ENCODE results near the gene TREML4.
"Not testable (repeated sequence)": the region's sequence is repeated elsewhere in the genome, so short reads cannot be mapped to it uniquely, and the experiment has no call there.

The TREML4 gene

DNA sequence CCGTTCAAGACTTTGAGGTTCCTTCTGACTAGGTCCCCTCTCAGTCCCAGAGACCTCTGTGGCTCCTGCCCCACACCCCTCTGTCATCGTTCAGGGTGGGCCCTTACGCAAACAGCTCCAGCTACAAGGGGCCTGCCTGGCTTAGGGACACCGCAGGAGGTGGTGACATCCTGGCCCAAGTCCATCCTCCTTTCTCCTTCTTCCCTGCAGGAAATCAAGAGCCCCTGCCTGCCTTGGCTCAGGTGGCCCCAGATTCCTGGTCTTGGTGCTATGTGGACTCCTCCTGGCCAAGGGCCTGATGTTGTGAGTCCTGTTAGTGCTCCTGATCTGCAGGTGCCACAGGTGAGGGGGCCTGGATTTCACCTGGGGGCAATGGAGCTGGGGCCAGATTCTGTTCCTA is 8.1 kb downstream of the TREML4 start:
- Histone ChIP-seq H3K4me3 (ENCODE audit: low read depth in 1 of 2, low read length in 2 of 2) (no peak overlapping the region), H3K9me3 (ENCODE audit: low read length) (no peaks in the 10 kb centered on the region), H3K4me1 (ENCODE audit: insufficient read depth, low read length) (no peaks in the 10 kb centered on the region), H3K27me3 (ENCODE audit: control insufficient read depth in 1 of 2, insufficient read depth in 2 of 2, low read length in 2 of 2) (peaks cover 0 to 15% of the 10 kb centered on the region in 2 donors), H3K27ac (ENCODE audit: low read depth, low read length) (no peak overlapping the region), H3K9ac (ENCODE audit: low read length) (no peak overlapping the region), H3K36me3 (ENCODE audit: insufficient read depth, low read length) (no peaks in the 10 kb centered on the region)

DNA sequence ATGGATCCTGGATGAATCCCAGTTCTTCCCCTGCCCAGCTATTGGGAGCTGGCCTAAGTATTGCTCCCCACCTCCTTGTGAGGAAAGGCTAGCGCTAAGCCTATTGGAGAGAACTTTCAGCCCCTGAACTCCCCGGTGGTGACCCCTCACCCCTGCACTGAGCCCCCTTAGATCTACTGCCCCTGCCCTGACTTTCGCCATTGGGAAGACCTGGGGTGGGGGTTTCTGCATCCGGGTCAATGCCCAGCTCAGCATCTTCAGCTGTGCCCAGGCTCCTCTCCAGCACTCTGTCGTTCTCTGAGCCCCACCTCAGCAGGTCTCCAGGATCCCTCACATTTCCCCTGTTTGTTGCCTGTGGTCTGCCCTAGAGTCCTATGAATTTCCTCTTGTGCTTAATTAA is 9.0 kb downstream of the TREML4 start:
- Histone ChIP-seq H3K9me3 (ENCODE audit: low read length) (no peaks in the 10 kb centered on the region), H3K27me3 (ENCODE audit: control insufficient read depth in 1 of 2, insufficient read depth in 2 of 2, low read length in 2 of 2) (peaks cover 0 to 15% of the 10 kb centered on the region in 2 donors), H3K36me3 (ENCODE audit: insufficient read depth, low read length) (no peaks in the 10 kb centered on the region), H3K4me1 (ENCODE audit: insufficient read depth, low read length) (no peaks in the 10 kb centered on the region), H3K9ac (ENCODE audit: low read length) (no peak overlapping the region), H3K27ac (ENCODE audit: low read depth, low read length) (no peak overlapping the region), H3K4me3 (ENCODE audit: low read depth in 1 of 2, low read length in 2 of 2) (no peak overlapping the region)

DNA sequence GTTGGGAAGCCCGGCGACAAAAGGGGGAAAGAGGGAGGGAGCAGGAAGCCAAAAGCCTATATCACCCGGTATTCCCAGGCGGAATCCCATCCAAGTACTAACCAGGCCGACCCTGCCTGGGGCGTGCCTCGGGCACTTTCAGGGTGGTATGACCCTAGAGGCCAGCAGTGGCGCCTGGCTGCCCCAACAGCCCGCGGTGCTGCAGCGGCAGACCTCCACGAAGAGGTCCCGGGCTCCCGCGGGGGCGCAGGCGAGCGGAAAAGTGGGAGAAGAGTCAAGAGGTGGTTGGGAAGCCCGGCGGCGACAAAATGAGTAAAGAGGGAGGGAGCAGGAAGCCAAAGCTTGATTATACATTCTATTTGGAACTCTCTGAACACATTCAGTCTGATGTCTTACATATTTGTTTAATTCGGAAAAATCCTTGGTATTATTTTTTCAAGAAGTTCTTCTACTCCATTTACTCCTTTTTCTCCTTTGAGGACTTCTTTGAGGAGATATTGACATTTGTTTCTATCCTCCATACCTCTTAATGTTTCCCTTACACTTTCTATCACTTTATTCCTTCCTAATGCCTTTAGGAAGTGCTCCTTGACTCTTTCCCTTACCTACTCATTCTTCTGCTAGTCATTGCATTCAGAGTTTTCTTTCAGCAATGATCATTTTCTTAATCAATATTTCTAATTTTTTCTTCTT is 11.5 kb downstream of the TREML4 start:
- Histone ChIP-seq H3K27ac (ENCODE audit: low read depth, low read length) (no peak overlapping the region), H3K9ac (ENCODE audit: low read length) (no peak overlapping the region), H3K27me3 (ENCODE audit: control insufficient read depth in 1 of 2, insufficient read depth in 2 of 2, low read length in 2 of 2) (peaks cover 0 to 15% of the 10 kb centered on the region in 2 donors), H3K4me3 (ENCODE audit: low read depth in 1 of 2, low read length in 2 of 2) (no peak overlapping the region), H3K36me3 (ENCODE audit: insufficient read depth, low read length) (no peaks in the 10 kb centered on the region), H3K9me3 (ENCODE audit: low read length) (no peaks in the 10 kb centered on the region), H3K4me1 (ENCODE audit: insufficient read depth, low read length) (no peaks in the 10 kb centered on the region)

DNA sequence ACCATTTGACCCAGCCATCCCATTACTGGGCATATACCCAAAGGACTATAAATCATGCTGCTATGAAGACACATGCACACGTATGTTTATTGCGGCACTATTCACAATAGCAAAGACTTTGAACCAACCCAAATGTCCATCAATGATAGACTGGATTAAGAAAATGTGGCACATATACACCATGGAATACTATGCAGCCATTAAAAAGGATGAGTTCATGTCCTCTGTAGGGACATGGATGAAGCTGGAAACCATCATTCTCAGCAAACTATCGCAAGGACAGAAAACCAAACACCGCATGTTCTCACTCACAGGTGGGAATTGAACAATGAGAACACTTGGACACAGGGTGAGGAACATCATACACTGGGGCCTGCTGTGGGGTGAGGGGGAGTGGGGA is 18.4 kb downstream of the TREML4 start:
- not testable (repeated sequence) for H3K27ac ChIP-seq (ENCODE audit: low read depth, low read length); H3K9me3 ChIP-seq (ENCODE audit: low read length); H3K4me1 ChIP-seq (ENCODE audit: insufficient read depth, low read length); H3K27me3 ChIP-seq (ENCODE audit: control insufficient read depth in 1 of 2, insufficient read depth in 2 of 2, low read length in 2 of 2); H3K36me3 ChIP-seq (ENCODE audit: insufficient read depth, low read length); H3K4me3 ChIP-seq (ENCODE audit: low read depth in 1 of 2, low read length in 2 of 2); H3K9ac ChIP-seq (ENCODE audit: low read length)

DNA sequence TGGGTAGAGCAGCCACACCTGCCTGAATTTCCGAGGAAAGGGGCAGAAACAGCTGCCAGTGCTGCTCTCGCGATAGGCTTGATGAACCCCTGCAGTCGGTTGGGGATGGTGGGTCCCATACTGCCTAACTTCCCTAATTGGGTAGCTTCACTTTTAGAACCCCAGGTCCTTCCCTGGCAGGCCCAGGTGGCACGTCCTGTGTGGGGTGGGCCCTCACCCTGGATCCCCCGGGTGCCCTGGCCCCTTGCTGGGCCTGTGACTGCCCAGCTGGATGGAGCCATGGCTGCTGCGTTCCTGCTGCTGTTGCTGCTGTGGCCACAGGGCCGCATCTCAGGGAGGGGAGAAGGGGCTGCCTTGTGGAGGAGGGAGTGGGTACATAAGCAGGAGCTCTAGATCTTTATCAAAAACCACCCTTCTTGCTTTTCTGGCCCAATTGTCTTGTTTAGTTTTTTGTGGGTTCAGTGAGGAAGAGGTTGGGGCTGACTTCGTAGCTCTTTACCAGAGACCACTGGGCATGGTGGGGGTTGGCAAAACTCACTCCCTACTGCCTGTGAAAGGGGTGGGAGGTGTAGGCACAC is 19.2 kb downstream of the TREML4 start:
- Histone ChIP-seq H3K4me3 (ENCODE audit: low read depth in 1 of 2, low read length in 2 of 2) (no peak overlapping the region), H3K36me3 (ENCODE audit: insufficient read depth, low read length) (no peaks in the 10 kb centered on the region), H3K27me3 (ENCODE audit: control insufficient read depth in 1 of 2, insufficient read depth in 2 of 2, low read length in 2 of 2) (no peaks in the 10 kb centered on the region), H3K4me1 (ENCODE audit: insufficient read depth, low read length) (no peaks in the 10 kb centered on the region), H3K9ac (ENCODE audit: low read length) (no peak overlapping the region), H3K27ac (ENCODE audit: low read depth, low read length) (no peak overlapping the region), H3K9me3 (ENCODE audit: low read length) (no peaks in the 10 kb centered on the region)

DNA sequence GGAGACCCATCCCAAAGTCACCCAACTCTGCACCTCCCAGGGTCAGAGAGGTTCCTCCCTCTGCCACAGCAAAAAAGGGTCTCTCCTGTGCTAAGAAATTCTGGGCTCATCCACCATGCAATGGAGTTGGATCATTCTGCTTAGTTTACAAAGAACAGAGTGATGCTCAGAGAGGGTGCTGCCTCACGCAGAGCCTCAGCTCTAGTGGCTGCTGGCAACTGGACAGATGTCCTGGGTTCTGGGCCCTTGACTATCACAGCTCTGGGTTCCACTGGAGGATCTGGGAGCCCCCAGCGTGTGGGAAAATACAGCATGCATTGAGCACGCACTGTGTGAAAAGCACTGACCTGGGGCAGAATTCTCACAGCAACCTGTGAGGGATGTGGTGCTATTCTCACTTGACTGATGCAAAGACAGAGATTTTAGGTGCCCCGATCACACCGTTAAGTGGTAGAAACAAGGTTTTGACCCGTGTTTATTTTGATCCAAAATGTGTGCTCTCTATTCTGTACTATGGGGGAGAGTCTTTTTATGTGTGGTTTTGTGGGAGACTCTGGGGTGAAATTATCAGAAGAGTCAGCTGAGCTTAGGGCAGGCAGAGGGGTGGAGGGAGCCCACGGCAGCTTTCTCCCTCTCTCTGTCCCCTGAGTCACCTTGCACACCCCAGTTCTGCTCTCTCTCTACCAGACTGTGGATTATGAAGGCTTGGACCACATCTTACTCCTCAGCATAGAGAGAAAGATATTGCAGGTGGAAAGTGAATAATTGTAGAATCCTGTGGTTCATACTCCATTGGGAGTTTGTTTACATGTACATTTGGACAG is 19.9 kb downstream of the TREML4 start:
- Histone ChIP-seq H3K36me3 (ENCODE audit: insufficient read depth, low read length) (no peaks in the 10 kb centered on the region), H3K4me1 (ENCODE audit: insufficient read depth, low read length) (no peaks in the 10 kb centered on the region), H3K9ac (ENCODE audit: low read length) (no peak overlapping the region), H3K9me3 (ENCODE audit: low read length) (no peaks in the 10 kb centered on the region), H3K27me3 (ENCODE audit: control insufficient read depth in 1 of 2, insufficient read depth in 2 of 2, low read length in 2 of 2) (no peaks in the 10 kb centered on the region), H3K27ac (ENCODE audit: low read depth, low read length) (no peak overlapping the region), H3K4me3 (ENCODE audit: low read depth in 1 of 2, low read length in 2 of 2) (no peak overlapping the region)

DNA sequence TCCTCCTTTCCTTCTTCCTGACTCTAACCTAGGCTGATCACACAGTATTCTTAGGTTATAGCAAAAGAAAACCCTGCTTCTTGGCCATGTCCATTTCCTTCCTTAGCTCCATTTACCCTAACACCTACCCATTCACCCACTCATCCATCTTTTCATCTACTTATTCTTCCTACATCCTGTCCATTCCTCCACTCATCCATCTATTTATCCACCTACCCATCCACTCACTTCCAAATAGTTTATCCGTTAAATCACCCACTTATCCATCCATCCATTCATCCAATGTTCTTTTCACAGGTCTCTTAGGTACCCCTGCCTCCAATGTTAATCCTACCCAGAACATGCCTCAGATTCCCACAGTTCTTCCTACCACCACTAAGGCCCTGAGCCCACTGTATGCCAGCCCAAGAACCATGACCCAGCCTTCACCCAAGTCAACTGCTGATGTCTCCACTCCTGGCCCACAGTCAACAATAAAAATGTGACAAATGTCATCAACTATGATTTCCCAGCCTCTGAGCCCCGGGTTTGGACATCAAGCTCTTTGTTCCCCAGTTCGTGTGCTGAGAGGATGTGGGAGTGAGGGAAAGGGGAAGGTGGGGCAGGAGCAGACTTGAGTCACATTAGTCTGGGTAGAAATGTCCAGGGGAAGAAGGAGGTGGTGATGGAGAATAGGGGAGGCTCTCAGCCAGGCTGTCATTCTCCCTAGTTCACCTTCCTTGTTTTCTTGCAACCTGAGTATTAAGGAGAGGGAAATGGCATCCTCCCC is 24.4 kb downstream of the TREML4 start:
- H3K27me3 ChIP-seq (ENCODE audit: control insufficient read depth in 1 of 2, insufficient read depth in 2 of 2, low read length in 2 of 2): no peaks in the 10 kb centered on the region
- H3K9me3 ChIP-seq (ENCODE audit: low read length): no peaks in the 10 kb centered on the region
- H3K4me3 ChIP-seq (ENCODE audit: low read depth in 1 of 2, low read length in 2 of 2): no peak overlapping the region
- no peak overlapping the region for H3K9ac ChIP-seq (ENCODE audit: low read length)
- H3K27ac ChIP-seq (ENCODE audit: low read depth, low read length): no peak overlapping the region
- H3K4me1 ChIP-seq (ENCODE audit: insufficient read depth, low read length): peaks cover 11% of the 10 kb centered on the region
- H3K36me3 ChIP-seq (ENCODE audit: insufficient read depth, low read length): no peaks in the 10 kb centered on the region

DNA sequence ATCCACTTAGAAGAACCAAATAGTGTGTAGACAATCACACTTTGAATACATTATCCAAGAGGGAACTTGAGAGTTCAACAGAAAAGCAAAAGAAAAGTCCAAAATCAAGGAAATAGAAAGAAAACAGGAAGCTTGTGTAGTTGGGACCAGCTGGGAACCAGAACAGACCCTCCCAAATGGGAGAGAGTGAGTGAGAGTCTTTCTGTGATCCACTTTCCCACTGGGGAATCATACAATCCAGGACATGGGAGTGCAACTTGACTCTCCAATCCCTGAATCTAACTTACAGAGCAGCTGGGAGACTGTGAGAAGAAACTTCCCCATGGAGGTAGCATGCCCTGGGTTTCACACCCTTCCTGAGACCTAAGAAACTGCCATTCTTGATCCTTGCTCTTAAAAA is 27.0 kb downstream of the TREML4 start:
- Histone ChIP-seq H3K4me1 (ENCODE audit: insufficient read depth, low read length) (peaks cover 11% of the 10 kb centered on the region), H3K9me3 (ENCODE audit: low read length) (no peaks in the 10 kb centered on the region), H3K36me3 (ENCODE audit: insufficient read depth, low read length) (no peaks in the 10 kb centered on the region), H3K4me3 (ENCODE audit: low read depth in 1 of 2, low read length in 2 of 2) (no peak overlapping the region), H3K27ac (ENCODE audit: low read depth, low read length) (no peak overlapping the region), H3K27me3 (ENCODE audit: control insufficient read depth in 1 of 2, insufficient read depth in 2 of 2, low read length in 2 of 2) (no peaks in the 10 kb centered on the region), H3K9ac (ENCODE audit: low read length) (no peak overlapping the region)

DNA sequence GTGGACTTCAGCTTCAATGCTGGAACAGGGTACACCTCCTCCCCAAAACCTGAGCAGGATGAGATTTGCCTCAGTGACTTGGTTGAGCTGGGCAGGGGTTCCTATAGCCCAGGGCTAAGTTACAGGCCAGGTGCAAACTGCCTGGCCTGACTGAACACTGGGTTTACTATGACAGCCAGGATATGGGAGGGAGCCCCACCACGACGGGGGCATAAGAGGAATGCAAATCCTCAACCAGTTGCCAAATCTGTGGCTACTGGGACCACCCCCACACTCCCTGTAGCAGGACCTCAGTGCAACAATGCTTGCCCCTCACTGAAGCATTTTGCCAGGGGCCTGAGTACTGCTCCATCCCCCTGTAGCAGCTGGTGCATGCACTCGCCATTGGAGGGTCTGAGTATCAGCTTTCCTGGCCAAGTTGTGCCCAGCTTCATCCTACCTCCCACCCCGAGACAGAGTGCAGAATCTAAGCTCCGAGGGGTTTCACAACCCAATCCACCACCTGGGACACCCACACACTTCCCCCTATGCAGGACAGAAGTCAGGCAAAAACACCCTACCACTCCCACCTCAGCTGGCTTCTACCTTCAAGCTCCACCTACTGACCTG is 27.6 kb downstream of the TREML4 start:
- Histone ChIP-seq H3K27ac (ENCODE audit: low read depth, low read length) (no peak overlapping the region), H3K36me3 (ENCODE audit: insufficient read depth, low read length) (no peaks in the 10 kb centered on the region), H3K4me3 (ENCODE audit: low read depth in 1 of 2, low read length in 2 of 2) (no peak overlapping the region), H3K9ac (ENCODE audit: low read length) (no peak overlapping the region), H3K27me3 (ENCODE audit: control insufficient read depth in 1 of 2, insufficient read depth in 2 of 2, low read length in 2 of 2) (no peaks in the 10 kb centered on the region), H3K9me3 (ENCODE audit: low read length) (no peaks in the 10 kb centered on the region), H3K4me1 (ENCODE audit: insufficient read depth, low read length) (peaks cover 11% of the 10 kb centered on the region)

DNA sequence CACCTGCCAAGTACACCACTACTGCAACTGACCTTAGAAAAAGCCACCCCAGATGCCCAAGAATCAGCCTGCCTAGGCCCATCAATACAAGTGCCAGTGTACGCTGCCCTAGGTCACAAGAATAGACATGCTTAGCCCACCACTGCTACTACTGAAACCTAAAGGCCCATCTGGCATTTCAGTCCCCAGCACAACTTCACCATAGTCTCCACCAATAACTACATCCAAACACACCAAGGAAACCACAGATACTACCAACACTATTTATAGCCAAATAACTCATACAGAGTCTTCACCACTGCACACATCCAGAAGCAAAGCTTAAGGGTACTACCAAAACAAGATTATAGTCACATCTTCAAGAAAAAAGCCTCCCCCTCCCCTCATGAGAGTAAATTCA is 28.2 kb downstream of the TREML4 start:
- Histone ChIP-seq H3K9ac (ENCODE audit: low read length) (no peak overlapping the region), H3K27ac (ENCODE audit: low read depth, low read length) (no peak overlapping the region), H3K36me3 (ENCODE audit: insufficient read depth, low read length) (no peaks in the 10 kb centered on the region), H3K9me3 (ENCODE audit: low read length) (peaks cover 2% of the 10 kb centered on the region), H3K4me3 (ENCODE audit: low read depth in 1 of 2, low read length in 2 of 2) (no peak overlapping the region), H3K27me3 (ENCODE audit: control insufficient read depth in 1 of 2, insufficient read depth in 2 of 2, low read length in 2 of 2) (no peaks in the 10 kb centered on the region), H3K4me1 (ENCODE audit: insufficient read depth, low read length) (peaks cover 11% of the 10 kb centered on the region)
